GM19452 (cell line): Measurements from ENCODE around the gene TMEM95.

ENCODE experiments used
- ATAC-seq: cut with Tn5 transposase; IDR thresholded peaks from one replicate; pipeline ENCODE4 v1.9.1; 2021; ENCODE audit not compliant: unreplicated experiment

TMEM95 gene

DNA sequence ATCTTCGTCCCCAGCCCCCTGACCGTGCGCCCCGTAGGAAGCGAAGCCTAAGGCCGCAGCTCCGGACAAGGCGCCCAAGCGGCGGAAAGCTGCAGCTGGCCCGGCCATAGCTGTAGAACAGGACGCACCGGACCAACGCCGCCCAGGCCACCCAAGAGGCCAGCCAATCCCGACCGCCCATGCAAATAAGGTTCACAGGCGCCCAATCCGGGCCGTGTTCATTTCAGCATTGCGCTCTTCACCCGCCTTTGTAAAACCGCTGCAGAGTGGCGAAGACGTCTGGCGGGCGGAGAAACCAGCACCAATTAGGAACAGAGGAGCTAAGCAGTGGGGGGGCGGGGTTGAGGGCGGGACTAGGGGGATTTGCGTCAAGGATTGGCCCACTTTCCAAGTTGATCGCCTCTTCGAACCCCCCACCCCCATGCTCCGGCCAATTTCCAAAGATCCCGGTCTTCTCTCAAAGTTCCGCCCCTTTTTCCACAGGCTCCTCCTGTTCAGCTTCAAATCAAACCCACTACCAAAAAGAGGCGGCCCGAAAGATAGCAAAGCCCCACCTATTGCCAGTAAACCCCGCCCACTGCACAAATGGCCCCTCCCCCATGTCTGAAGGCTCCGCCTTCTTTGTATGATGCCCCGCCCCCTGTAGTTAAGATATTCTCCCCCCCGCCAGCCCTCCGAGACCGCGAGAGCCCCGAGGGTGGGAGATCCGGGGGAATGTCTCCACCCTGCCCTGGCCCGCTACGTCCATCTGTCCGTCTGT, 49.2 kb downstream of the TMEM95 start, which contains the start of gene TMEM256:
TMEM256 (minus strand) TSS at position 121 of the 760 bp plus-strand sequence; CDS start at position 108, 13 bp downstream.
- peak; percentile 92 for ATAC-seq

DNA sequence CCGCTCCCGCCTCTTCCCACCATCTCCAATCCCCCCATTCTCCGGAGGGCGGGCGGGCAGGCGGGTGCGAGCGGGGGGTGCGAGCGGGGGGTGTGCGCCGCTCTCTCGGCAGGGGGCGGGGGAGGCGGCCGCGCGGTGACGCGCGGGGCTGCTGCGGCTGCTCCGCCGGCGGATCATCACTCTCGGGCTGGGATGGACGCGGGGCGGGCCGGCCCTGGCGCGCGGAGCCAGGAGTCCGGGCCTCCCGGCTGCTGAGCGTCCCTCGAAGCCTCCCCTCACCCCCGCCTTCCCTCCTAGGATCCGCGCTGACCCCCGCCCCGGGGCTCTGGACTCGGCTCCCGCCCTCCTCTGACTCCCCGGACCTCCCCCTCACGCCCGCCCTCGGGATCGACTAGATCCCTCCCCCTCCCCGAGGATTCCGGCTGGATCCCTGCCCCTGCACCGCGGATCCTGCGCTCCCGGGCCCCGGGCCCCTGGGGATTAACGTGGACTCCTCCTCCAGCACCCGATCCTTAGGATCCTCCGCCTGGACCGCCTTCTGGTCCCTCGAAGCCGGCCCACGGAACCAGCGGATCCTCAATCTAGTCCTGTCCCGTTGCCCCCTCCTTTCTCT, 49.9 kb downstream of the TMEM95 start:
- no peak for ATAC-seq

DNA sequence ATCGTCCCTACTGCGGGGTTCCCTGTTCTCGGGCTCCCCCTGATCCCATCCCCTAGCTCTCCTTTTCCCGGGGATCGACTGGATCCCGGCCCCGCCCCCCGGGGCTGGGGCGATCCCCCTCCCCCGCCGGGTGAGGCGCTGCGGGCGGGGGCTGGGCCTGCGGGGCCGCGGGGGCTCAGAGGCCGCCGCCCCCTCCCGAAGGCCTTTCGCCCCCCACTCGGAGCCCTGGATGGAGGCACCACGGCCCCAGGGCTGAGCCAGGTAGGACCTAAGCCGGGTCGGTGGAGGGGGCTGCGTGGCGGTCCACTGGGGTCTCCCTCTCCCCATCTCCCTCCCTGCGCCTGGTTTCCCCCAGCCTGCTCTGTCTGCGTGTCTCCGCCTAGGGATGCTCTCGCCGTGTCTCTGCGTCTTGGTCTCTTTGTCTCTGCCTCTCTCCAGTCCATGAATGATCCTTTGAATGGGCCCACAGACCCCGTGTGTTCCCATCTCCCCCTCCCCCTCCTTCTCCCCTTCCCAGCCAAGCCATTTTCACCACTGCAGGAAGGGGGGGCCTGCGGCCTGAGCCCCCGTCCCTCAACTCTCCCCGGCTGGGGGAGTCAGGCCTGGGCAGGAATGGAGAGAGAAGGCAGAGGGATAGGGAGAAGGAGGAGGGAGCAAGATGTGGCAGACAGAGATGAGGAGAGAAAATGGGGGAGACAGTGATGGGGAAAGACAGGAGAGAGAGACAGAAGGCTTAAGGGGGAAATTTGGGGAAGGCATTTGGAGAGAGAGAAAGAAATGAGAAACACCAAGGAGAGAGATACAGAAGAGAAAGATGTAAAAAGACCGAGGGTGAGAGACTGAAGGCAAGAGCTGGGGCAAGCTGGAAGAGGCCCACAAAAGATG, 50.6 kb downstream of the TMEM95 start:
- ATAC-seq, result no peak

GRCh38 chr17:7406235-7406825, 51.4 kb downstream of the TMEM95 start:
- no peak for ATAC-seq
